ENCODE results near the gene PEAR1. TPM values are rescaled to one million over a fixed set of nuclear protein-coding genes. Genes with fewer than 3 reads are reported as not detected.

PEAR1 gene
- total RNA-seq, 1 donor from 2014 or later = not detected

DNA sequence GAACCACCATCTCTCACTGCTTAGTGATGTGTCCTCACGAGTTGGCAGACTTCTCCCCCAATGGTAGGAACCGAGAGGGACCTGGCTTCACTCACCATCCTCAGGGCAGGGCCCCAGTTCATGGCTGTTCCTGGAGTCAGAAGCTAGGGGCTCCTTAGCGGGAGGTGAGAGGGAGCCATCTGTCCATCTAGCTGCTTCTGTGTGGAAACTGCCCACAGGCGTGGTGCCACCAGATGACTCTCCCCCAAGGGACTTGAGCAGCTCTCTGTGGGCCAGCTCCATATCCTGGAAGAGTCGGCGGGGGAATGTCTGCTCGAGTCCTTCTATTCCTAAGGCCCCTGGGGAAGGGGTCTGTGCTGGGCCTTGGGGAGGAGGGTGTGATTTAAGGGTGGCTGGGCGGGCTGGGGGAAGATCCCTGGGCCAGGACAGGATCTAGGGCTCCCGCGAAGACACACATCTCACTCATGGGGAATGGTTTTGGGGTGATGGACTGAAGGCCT, 43.3 kb downstream of the PEAR1 start:
- TF ChIP-seq, protein P1, sequence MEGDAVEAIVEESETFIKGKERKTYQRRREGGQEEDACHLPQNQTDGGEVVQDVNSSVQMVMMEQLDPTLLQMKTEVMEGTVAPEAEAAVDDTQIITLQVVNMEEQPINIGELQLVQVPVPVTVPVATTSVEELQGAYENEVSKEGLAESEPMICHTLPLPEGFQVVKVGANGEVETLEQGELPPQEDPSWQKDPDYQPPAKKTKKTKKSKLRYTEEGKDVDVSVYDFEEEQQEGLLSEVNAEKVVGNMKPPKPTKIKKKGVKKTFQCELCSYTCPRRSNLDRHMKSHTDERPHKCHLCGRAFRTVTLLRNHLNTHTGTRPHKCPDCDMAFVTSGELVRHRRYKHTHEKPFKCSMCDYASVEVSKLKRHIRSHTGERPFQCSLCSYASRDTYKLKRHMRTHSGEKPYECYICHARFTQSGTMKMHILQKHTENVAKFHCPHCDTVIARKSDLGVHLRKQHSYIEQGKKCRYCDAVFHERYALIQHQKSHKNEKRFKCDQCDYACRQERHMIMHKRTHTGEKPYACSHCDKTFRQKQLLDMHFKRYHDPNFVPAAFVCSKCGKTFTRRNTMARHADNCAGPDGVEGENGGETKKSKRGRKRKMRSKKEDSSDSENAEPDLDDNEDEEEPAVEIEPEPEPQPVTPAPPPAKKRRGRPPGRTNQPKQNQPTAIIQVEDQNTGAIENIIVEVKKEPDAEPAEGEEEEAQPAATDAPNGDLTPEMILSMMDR (IDR thresholded peaks at IDR 0.05) = no peak
- Mint-ChIP-seq H3K9me3 (no peaks in the 10 kb centered on the region), H3K4me1 (no peaks in the 10 kb centered on the region), H3K4me3 (no peak overlapping the region), H3K36me3 (ENCODE audit: low read depth) (no peaks in the 10 kb centered on the region), H3K27me3 (peaks cover 17% of the 10 kb centered on the region), H3K27ac (no peak overlapping the region)
- POLR2A ChIA-PET = no interaction called here
- intact Hi-C loops (cut with micrococcal nuclease) = no loop called here
- CTCF ChIA-PET = no interaction called here
- DNase-seq (no peak), ATAC-seq (ENCODE audit: low read depth) (no peak)

- intact Hi-C loops (cut with micrococcal nuclease) = no loop called here
- DNase-seq = no peak
- ChIA-PET CTCF (no interaction called here), POLR2A (no interaction called here)
- Mint-ChIP-seq H3K4me3 (no peak overlapping the region), H3K9me3 (no peaks in the 10 kb centered on the region), H3K27me3 (peaks cover 7% of the 10 kb centered on the region), H3K4me1 (no peaks in the 10 kb centered on the region), H3K36me3 (ENCODE audit: low read depth) (no peaks in the 10 kb centered on the region), H3K27ac (no peak overlapping the region)
- no peak for ATAC-seq (ENCODE audit: low read depth)
- TF ChIP-seq, protein P1 (IDR thresholded peaks at IDR 0.05) = no peak
Observed at GRCh38 chr1:156937883-156938282, 44.4 kb downstream of the PEAR1 start.

DNA sequence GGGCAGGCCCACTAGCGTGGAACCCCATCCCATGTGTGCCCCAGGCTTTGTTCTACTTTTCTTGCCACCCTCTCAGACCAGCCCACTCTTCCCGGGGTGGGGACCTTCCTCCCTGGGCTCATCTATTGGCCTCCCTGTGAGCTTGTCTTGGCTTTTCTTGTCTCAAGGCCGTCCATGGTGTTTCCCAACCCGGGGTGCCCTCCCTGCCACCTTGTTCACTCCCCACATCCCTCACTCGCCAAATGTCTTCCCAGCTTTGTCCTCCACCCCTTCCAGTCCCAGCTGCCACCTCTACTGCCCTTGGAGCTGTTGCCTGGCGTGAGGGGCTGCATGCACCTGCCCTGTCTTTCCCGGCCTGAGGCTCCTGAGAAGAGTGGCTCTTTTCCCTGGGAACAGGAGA, 45.3 kb downstream of the PEAR1 start:
- CTCF ChIA-PET = no interaction called here

DNA sequence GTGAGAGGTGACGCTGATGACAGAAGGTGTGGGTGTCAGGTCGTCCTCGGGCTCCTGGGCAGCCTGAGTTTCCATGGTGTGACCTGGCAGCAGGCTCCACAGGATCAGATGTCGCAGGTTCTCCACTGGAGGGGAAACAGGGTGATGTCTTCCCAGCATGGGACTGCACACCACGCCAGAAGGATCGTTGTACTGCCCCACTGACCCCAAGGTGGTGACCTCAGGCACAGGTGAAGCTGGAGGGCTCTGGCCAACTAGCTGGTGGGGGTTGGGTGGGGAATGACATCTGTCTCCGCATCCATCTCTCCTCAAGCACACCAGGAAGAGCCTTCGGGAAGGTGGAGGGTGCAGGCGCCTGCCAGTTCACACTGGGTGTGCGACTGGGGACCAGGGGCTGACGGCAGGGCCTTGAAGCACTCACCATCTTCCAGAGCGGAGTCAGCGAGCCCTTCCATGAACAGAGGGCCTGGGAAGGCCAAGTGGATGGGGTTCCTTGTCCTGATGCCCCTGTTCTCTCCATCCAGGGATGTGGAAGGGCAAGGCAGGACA, 46.3 kb downstream of the PEAR1 start:
- ChIA-PET CTCF (no interaction called here), POLR2A (no interaction called here)
- Mint-ChIP-seq H3K27me3 (peaks cover 2% of the 10 kb centered on the region), H3K4me1 (no peaks in the 10 kb centered on the region), H3K4me3 (no peak overlapping the region), H3K9me3 (no peaks in the 10 kb centered on the region), H3K36me3 (ENCODE audit: low read depth) (peaks cover 2% of the 10 kb centered on the region), H3K27ac (no peak overlapping the region)
- no peak for ATAC-seq (ENCODE audit: low read depth)
- no peak for DNase-seq
- TF ChIP-seq, protein P1 (IDR thresholded peaks at IDR 0.05) = no peak
- intact Hi-C loops (cut with micrococcal nuclease) = no loop called here

More for the DNA sequence above, 45.3 kb downstream of the PEAR1 start:
- H3K27me3 Mint-ChIP-seq = peaks cover 2% of the 10 kb centered on the region
- no peak for ATAC-seq (ENCODE audit: low read depth)
- H3K4me3 Mint-ChIP-seq = no peak overlapping the region
- no peaks in the 10 kb centered on the region for H3K4me1 Mint-ChIP-seq
- no peaks in the 10 kb centered on the region for H3K36me3 Mint-ChIP-seq (ENCODE audit: low read depth)
- H3K27ac Mint-ChIP-seq = no peak overlapping the region
- POLR2A ChIA-PET = no interaction called here
- DNase-seq = no peak
- intact Hi-C loops (cut with micrococcal nuclease) = no loop called here
- TF ChIP-seq, protein P1 (IDR thresholded peaks at IDR 0.05) = no peak
- no peaks in the 10 kb centered on the region for H3K9me3 Mint-ChIP-seq

- no peaks in the 10 kb centered on the region for H3K9me3 Mint-ChIP-seq
- ChIA-PET POLR2A (no interaction called here), CTCF (no interaction called here)
- H3K27me3 Mint-ChIP-seq = peaks cover 2% of the 10 kb centered on the region
- no peaks in the 10 kb centered on the region for H3K4me1 Mint-ChIP-seq
- DNase-seq (no peak), ATAC-seq (ENCODE audit: low read depth) (no peak)
- TF ChIP-seq, protein P1 (IDR thresholded peaks at IDR 0.05) = no peak
- intact Hi-C loops (cut with micrococcal nuclease) = no loop called here
- no peak overlapping the region for H3K27ac Mint-ChIP-seq
- peaks cover 2% of the 10 kb centered on the region for H3K36me3 Mint-ChIP-seq (ENCODE audit: low read depth)
- no peak overlapping the region for H3K4me3 Mint-ChIP-seq
Observed at GRCh38 chr1:156941675-156942074, 48.2 kb downstream of the PEAR1 start.

All from activated B cell treated with CpG ODN at 0.5 μM for 24 hours (primary cell).